ENCODE data around the gene HS3ST3A1.

Gene HS3ST3A1

DNA sequence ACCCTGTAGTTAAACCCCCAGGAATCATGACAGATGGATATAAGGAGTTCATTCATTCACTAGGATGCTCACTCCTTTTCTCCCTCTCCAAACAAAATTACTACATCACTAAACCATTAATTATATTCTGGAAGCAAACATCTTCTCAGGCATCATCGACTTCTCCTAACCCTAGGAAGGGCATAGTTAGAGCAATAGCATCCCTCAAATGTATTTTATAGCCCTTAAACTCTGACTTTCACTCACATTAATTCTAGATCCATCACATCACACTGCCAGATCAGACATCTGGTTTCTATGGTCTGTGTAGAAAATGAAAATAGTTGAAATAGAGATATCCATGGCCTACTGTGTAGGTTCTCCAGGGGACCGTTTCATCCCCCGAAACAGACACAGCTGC is 143.9 kb downstream of the HS3ST3A1 start:
- in situ Hi-C loops (cut with MboI; ENCODE audit: low pct_unique_long_range_greater_than_20kb, low sequenced_read_pairs, unreplicated experiment): no loop called here
- TF ChIP-seq, protein P1, sequence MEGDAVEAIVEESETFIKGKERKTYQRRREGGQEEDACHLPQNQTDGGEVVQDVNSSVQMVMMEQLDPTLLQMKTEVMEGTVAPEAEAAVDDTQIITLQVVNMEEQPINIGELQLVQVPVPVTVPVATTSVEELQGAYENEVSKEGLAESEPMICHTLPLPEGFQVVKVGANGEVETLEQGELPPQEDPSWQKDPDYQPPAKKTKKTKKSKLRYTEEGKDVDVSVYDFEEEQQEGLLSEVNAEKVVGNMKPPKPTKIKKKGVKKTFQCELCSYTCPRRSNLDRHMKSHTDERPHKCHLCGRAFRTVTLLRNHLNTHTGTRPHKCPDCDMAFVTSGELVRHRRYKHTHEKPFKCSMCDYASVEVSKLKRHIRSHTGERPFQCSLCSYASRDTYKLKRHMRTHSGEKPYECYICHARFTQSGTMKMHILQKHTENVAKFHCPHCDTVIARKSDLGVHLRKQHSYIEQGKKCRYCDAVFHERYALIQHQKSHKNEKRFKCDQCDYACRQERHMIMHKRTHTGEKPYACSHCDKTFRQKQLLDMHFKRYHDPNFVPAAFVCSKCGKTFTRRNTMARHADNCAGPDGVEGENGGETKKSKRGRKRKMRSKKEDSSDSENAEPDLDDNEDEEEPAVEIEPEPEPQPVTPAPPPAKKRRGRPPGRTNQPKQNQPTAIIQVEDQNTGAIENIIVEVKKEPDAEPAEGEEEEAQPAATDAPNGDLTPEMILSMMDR (IDR thresholded peaks at IDR 0.05; ENCODE audit: extremely low read depth, insufficient read depth, missing control alignments): no peak

More for the DNA sequence above, 143.9 kb downstream of the HS3ST3A1 start:
- DNase-seq (ENCODE audit: low spot score): no peak

Measured in GM13977 (cell line).